Motor neuron (in vitro differentiated cells): ENCODE results near the gene SIRPG. TPM values are rescaled to one million over a fixed set of nuclear protein-coding genes. Genes with fewer than 3 reads are reported as not detected.
"Not testable (repeated sequence)": the region's sequence is repeated elsewhere in the genome, so short reads cannot be mapped to it uniquely, and the experiment has no call there.

ENCODE experiments used
- ATAC-seq, 8 experiments: fragments of 200-7000 bp; cut with Tn5 transposase; replicated peaks in 6 of 8; 2 replicates each; pipeline ENCODE4 v1.8.0; 2021; ENCODE audit warnings: mild to moderate bottlenecking in 8 of 8, moderate library complexity in 8 of 8
- H3K27ac ChIP-seq, 2 donors: fragments of 250-450 bp; sonication (Bioruptor Pico); 2 replicates each; pipeline ENCODE4 v1.9.0; 2021; ENCODE audit warnings: antibody characterized with exemption in 2 of 2, mild to moderate bottlenecking in 2 of 2, moderate library complexity in 1 of 2
- H3K4me1 ChIP-seq, 2 donors: fragments of 250-450 bp; sonication (Bioruptor Pico); replicated peaks in 1 of 2; 2 replicates each; pipeline ENCODE4 v1.6.1; 2021; ENCODE audit warnings: antibody characterized with exemption in 2 of 2, mild to moderate bottlenecking in 2 of 2, moderate library complexity in 1 of 2
- H3K4me3 ChIP-seq, 5 donors: fragments of 250-450 bp; sonication (Bioruptor Pico); 2 replicates each; pipeline ENCODE4 v1.9.0; 2021; ENCODE audit warnings: antibody characterized with exemption in 5 of 5, mild to moderate bottlenecking in 5 of 5, moderate library complexity in 4 of 5
- WGBS, 10 experiments: fragments of 450-650 bp; shearing (Covaris generic); methylation state at CpG; one replicate each; pipeline ENCODE4 v1.0.0; 2022; 5-methylcytosine and 5-hydroxymethylcytosine counted together
- in situ Hi-C, 9 experiments: fragments of 400-800 bp; cut with MboI; loops; one replicate each; pipeline ENCODE4 v1.15.0; 2021; ENCODE audit warnings: low sequenced_read_pairs in 9 of 9, low pct_unique_long_range_greater_than_20kb in 2 of 9; ENCODE audit not compliant: unreplicated experiment in 9 of 9
- total RNA-seq, 8 experiments: library from RNA; unstranded; fragments of 300-600 nt; gene quantifications; 2 replicates each; pipeline versions ENCODE4 v1.2.3 to v1.2.4, GENCODE V29; 2022

The SIRPG gene
- total RNA-seq: under 1 TPM in 1 of 8 experiments, not detected in 7; 0.56 TPM

DNA sequence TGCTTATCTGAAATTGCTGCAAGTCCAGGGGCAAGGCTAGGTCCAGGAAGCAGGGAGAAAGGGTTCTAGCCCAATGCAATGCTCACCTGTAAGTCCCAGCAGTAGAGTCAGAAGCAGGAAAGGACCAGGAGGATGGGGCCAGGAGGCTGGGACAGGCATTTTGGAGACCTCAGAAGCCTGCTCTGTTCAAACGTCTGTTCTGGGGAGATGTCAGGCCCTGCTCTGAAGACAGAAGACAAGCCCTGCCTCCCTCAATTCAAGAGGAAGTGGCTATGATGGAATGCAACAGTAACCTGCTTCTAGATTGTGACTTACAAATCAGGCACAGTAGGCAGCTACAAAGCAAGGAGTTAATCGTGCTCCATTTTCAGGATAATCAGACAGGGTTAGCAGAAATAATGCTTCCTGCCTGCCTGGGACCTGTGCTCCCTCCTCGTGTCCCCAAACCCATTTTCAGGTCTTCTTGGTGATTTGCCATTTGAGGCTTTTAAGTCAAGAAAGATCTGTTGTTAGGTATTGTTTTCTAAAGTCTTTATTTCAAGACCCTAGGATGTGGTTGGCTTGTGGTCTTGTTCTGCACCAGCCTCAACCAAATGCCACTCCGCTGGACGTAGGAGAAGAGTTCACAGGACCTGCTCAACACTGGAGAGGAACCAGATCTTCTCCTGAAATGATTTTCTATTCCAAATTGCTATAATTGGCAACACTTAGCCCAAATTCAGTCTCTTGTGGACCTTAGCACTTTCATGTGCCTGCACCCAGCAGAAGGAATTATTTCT is at the start of gene SIRPG:
SIRPG (minus strand) TSS at position 224 of the 779 bp plus-strand sequence; CDS start at position 159, 65 bp downstream.
- no peak within 1 kb of the TSS for H3K27ac ChIP-seq
- ATAC-seq: no peak
- WGBS, 10 experiments: 0 to 60% (median 40%) methylated on average over 1 to 5 of the region's 5 CpGs; no CpG with 5 or more reads in 1 of the 10 experiments
- H3K4me3 ChIP-seq: no peak within 1 kb of the TSS
- in situ Hi-C loops: no loop called here
- no peaks in the 10 kb centered on the region for H3K4me1 ChIP-seq

DNA sequence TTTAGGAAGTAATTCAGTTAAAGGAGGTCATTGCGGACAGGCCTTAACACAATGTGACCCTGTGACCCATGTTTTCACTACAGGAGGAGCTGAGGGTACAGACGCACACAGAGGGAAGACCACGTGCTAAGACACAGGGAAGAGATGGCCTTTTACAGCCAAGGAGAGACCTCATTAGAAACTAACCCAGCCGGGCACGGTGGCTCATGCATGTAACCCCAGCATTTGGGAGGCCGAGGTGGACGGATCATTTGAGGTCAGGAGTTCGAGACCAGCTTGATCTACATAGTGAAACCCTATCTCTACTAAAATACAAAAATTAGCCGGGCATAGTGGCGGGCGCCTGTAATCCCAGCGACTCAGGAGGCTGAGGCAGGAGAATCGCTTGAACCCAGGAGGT is 49.3 kb upstream of the SIRPG start:
- H3K4me1 ChIP-seq, in situ Hi-C loops, H3K4me3 ChIP-seq, H3K27ac ChIP-seq, ATAC-seq: not testable (repeated sequence)
- WGBS, 10 experiments: 30 to 82% (median 65%) methylated on average over 2 to 12 of the region's 13 CpGs; no CpG with 5 or more reads in 4 of the 10 experiments

GRCh38 chr20:1706079-1706478 is 48.5 kb upstream of the SIRPG start:
- Histone ChIP-seq H3K4me1 (no peaks in the 10 kb centered on the region), H3K4me3 (no peak overlapping the region), H3K27ac (no peak overlapping the region)
- in situ Hi-C loops: no loop called here
- ATAC-seq: peak in 2 of 8 experiments; percentile 51 to 77
- WGBS, 10 experiments: 0 to 71% (median 57%) methylated on average over 1 of the region's 1 CpG; no CpG with 5 or more reads in 5 of the 10 experiments

DNA sequence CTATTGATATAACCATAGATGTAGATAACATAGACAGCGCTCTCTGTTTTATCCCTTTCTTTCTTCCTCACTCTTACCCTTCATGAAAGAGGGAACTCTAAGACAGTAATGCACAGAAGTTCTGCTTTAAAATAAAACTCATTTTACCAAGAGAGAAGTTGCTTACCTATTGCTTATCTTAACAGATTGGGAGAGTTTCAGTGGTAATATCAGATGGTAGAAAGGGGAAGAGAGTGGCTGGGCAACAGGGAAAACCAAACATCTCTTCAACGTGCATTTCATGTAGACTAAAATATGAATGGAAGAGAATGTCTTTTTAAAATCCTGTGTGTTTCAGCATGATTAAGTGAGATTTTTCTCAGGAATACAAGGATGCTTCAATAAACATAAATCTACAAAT is 45.3 kb upstream of the SIRPG start:
- Histone ChIP-seq H3K4me1 (no peaks in the 10 kb centered on the region), H3K4me3 (no peak overlapping the region), H3K27ac (no peak overlapping the region)
- in situ Hi-C loops: no loop called here
- no peak for ATAC-seq
- WGBS, 10 experiments: 0 to 81% (median 63%) methylated on average over 1 to 2 of the region's 2 CpGs

DNA sequence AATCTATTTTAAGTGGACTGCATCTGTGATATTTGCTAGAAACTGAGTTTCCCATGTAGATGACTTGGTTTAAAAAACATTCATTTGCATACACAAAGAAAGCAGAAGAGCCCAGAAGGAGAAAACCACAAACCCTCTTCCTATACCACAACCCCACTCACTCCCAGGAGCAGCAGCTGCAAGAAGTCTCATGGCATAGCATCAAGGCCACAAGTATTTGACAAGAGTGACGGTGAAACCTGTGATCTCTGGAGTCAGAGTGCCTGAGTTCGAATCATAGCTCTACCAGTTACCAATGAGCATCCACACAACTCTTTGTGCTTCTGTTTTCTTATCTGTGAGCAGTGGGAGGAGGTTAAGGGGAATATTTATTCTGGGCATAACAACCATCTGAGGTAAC is 44.7 kb upstream of the SIRPG start:
- no peak overlapping the region for H3K4me3 ChIP-seq
- in situ Hi-C loops: no loop called here
- no peaks in the 10 kb centered on the region for H3K4me1 ChIP-seq
- no peak for ATAC-seq
- no peak overlapping the region for H3K27ac ChIP-seq
- 17 to 100% (median 48%) methylated on average over 1 to 2 of the region's 2 CpGs; no CpG with 5 or more reads in 4 of the 10 experiments for WGBS, 10 experiments

DNA sequence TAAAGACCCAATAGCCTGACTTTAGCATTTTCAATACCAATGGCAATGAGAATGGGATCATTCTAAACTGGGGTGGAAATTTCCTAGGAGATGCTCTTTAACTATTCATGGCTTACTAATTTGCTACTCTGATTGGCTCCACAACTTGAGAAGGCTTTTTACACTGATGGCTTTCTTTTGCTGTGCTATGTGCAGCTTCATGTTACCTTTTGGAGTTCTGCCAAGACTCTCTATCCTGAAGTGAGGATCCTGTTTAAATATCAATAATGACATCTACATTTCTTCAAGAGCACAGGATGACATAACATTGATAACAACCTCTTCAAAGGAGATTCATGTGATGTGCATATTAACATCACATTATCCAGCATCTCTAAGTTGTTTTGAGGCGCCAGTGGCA is 43.4 kb upstream of the SIRPG start:
- ATAC-seq: peak in 3 of 8 experiments; percentile 26 to 87 (median 47)
- no peak overlapping the region for H3K27ac ChIP-seq
- H3K4me3 ChIP-seq: no peak overlapping the region
- no peaks in the 10 kb centered on the region for H3K4me1 ChIP-seq
- WGBS, 10 experiments: 0 to 63% (median 11%) methylated on average over 1 of the region's 1 CpG; no CpG with 5 or more reads in 4 of the 10 experiments
- in situ Hi-C loops: no loop called here

- no peak for ATAC-seq
- H3K4me3 ChIP-seq: no peak overlapping the region
- in situ Hi-C loops: no loop called here
Measured at GRCh38 chr20:1697592-1697991, 40.0 kb upstream of the SIRPG start.

GRCh38 chr20:1696521-1697209 is 39.1 kb upstream of the SIRPG start:
- Histone ChIP-seq H3K4me1 (no peaks in the 10 kb centered on the region), H3K4me3 (no peak overlapping the region), H3K27ac (no peak overlapping the region)
- WGBS, 10 experiments: 0 to 100% (median 81%) methylated on average over 1 to 7 of the region's 7 CpGs; no CpG with 5 or more reads in 2 of the 10 experiments
- in situ Hi-C loops: no loop called here
- ATAC-seq: no peak

More at GRCh38 chr20:1697592-1697991, 40.0 kb upstream of the SIRPG start:
- WGBS, 10 experiments: 0 to 100% (median 64%) methylated on average over 1 to 2 of the region's 2 CpGs; no CpG with 5 or more reads in 4 of the 10 experiments
- Histone ChIP-seq H3K27ac (no peak overlapping the region), H3K4me1 (no peaks in the 10 kb centered on the region)

- H3K27ac ChIP-seq: no peak overlapping the region
- ATAC-seq: no peak
- H3K4me1 ChIP-seq: no peaks in the 10 kb centered on the region
- H3K4me3 ChIP-seq: no peak overlapping the region
- in situ Hi-C loops: no loop called here
- 41% methylated on average over 2 of the region's 3 CpGs; no CpG with 5 or more reads in 9 of the 10 experiments for WGBS, 10 experiments
Measured at GRCh38 chr20:1694672-1695071, 37.1 kb upstream of the SIRPG start.

- WGBS, 10 experiments: 0 to 71% (median 19%) methylated on average over 1 of the region's 1 CpG; no CpG with 5 or more reads in 4 of the 10 experiments
- Histone ChIP-seq H3K27ac (no peak overlapping the region), H3K4me1 (no peaks in the 10 kb centered on the region), H3K4me3 (no peak overlapping the region)
- peak in 2 of 8 experiments; percentile 62 to 90 for ATAC-seq
- in situ Hi-C loops: no loop called here
Measured at GRCh38 chr20:1693427-1693826, 35.8 kb upstream of the SIRPG start.

DNA sequence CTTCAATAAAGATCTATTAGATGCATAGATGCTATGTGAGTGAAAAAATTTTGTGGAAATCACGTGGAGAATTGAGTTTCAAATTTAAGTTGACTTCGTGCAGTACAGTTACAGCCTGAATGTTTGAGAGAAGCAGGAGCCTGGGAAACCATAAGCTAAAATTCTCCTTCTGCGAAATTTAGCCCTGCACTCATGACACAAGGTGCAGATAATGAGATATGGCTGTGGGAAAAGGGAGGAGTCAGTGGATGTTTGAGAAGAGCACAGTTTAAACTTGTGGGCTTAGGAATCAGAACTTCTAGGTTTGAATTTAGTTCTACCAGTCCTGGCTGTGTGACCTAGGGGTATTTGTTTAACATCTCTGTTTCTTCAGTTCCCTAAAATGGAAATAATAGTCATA is 32.1 kb upstream of the SIRPG start:
- H3K27ac ChIP-seq: no peak overlapping the region
- H3K4me1 ChIP-seq: no peaks in the 10 kb centered on the region
- H3K4me3 ChIP-seq: no peak overlapping the region
- WGBS, 10 experiments: 7 to 72% (median 49%) methylated on average over 2 to 3 of the region's 3 CpGs; no CpG with 5 or more reads in 4 of the 10 experiments
- ATAC-seq: no peak
- in situ Hi-C loops: no loop called here

DNA sequence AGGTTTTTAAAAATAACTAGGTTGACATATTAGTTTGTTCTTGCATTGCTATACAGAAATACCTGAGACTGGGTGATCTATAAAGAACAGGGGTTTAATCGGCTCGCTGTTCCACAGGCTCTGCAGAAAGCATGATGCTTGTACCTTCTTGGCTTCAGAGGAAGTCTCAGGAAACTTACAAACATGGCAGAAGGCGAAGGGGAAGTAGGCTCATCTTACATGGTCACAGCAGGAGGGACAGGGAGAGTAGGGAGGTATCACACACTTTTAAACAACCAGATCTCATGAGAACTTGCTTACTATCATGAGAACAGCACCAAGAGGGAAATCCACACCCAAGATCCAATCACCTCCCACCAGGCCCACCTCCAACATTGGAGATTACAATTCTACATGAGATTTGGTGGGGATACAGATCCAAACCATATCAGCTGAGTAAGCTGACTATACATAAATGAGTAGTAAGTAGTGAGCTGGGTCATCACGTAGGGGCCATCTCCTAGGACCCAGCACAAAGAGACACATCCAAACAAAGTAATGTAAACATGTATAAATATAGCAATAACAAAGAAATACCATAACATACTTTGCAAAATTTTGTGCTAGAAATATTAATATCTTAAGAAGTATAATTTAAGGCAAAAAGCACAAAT is 31.4 kb upstream of the SIRPG start:
- in situ Hi-C loops: no loop called here
- no peak for ATAC-seq
- Histone ChIP-seq H3K4me1 (no peaks in the 10 kb centered on the region), H3K27ac (no peak overlapping the region), H3K4me3 (no peak overlapping the region)
- 35 to 96% (median 73%) methylated on average over 1 to 4 of the region's 4 CpGs; no CpG with 5 or more reads in 1 of the 10 experiments for WGBS, 10 experiments

- in situ Hi-C loops: no loop called here
- H3K4me3 ChIP-seq: no peak overlapping the region
- ATAC-seq: no peak
- H3K4me1 ChIP-seq: no peaks in the 10 kb centered on the region
- no peak overlapping the region for H3K27ac ChIP-seq
Measured at GRCh38 chr20:1687053-1687452, 29.5 kb upstream of the SIRPG start.
